Activated naive CD8-positive, alpha-beta T cell (primary cell): ENCODE data around the gene TMC8.

Experiments used
- H3K27ac Mint-ChIP-seq: one replicate; pipeline ENCODE4 v1.8.0; 2021; ENCODE audit warnings: mixed read lengths
- H3K27me3 Mint-ChIP-seq: one replicate; pipeline ENCODE4 v1.8.0; 2021; ENCODE audit warnings: mixed read lengths
- H3K36me3 Mint-ChIP-seq: one replicate; pipeline ENCODE4 v1.8.0; 2021; ENCODE audit warnings: mixed read lengths
- H3K4me1 Mint-ChIP-seq: one replicate; pipeline ENCODE4 v1.8.0; 2021; ENCODE audit warnings: low read depth, mixed read lengths
- H3K4me3 Mint-ChIP-seq: one replicate; pipeline ENCODE4 v1.8.0; 2021; ENCODE audit warnings: mild to moderate bottlenecking, mixed read lengths
- H3K9me3 Mint-ChIP-seq: one replicate; pipeline ENCODE4 v1.8.0; 2021; ENCODE audit warnings: low read depth, mixed read lengths

TMC8 gene

DNA sequence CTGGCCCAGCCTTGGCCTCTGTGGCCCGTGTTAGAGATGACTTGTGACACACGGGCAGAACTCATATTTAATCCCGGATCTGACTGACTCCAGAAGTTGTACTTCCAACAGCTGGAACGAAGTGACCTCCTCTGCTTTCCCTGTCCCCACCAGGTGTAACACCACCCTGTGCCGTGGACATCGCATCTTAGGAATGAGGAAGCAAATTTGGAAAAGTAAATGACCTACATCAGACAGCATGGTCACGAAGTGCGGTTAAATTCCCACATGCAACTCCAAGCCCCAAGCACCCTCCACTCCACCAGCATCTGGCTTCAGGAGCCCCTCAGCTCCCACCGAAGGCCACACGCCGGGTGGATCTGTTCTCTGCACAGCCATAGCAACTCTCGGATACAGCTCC, 53.3 kb downstream of the TMC8 start:
- Mint-ChIP-seq H3K27ac (no peak overlapping the region), H3K9me3 (no peaks in the 10 kb centered on the region), H3K4me3 (no peak overlapping the region), H3K4me1 (peaks cover 9% of the 10 kb centered on the region), H3K27me3 (no peaks in the 10 kb centered on the region), H3K36me3 (no peaks in the 10 kb centered on the region)

DNA sequence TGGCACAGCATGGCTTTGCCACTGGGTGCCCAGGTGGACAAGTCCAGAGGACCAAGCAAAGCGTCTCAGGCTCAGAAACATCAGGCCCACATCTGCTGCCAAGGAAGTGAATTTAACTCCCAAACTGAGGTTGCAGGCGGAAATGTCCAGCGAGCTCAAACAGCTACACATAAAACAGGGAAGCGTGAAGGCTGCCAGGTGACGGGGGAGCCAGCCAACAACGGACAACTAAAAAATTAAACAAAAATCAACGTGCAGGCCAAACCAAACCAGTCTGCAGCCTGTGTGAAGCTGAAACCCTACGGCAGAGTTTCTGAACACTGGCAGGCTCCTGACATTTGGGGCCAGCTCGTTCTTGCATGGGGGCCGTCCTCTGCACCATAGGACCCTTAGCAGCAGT, 53.8 kb downstream of the TMC8 start:
- no peaks in the 10 kb centered on the region for H3K9me3 Mint-ChIP-seq
- no peaks in the 10 kb centered on the region for H3K36me3 Mint-ChIP-seq
- no peaks in the 10 kb centered on the region for H3K27me3 Mint-ChIP-seq
- no peak overlapping the region for H3K4me3 Mint-ChIP-seq
- H3K4me1 Mint-ChIP-seq, result peaks cover 9% of the 10 kb centered on the region
- no peak overlapping the region for H3K27ac Mint-ChIP-seq

DNA sequence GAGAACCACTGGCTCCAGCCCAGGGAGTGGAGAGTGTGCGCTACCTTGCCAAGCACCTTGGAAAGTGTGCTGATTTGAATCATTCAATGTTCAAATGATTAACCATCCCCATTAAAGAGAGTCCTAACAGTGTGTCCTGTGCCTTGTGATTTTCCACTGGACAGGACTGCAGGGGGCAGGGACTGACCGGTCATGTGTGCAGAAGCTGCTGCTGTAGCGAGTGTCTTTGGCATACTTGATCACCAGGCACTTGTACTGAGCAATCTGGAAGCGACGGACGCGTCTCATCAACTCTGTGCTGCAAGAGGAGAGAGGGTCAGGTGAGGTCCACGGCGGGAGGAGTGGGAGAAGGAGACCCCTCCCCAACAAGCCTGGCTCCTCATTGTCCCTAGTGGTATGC, 54.3 kb downstream of the TMC8 start:
- Mint-ChIP-seq H3K36me3 (no peaks in the 10 kb centered on the region), H3K4me1 (peaks cover 9% of the 10 kb centered on the region), H3K4me3 (peak overlapping the region; percentile 1), H3K9me3 (no peaks in the 10 kb centered on the region), H3K27ac (no peak overlapping the region), H3K27me3 (no peaks in the 10 kb centered on the region)

DNA sequence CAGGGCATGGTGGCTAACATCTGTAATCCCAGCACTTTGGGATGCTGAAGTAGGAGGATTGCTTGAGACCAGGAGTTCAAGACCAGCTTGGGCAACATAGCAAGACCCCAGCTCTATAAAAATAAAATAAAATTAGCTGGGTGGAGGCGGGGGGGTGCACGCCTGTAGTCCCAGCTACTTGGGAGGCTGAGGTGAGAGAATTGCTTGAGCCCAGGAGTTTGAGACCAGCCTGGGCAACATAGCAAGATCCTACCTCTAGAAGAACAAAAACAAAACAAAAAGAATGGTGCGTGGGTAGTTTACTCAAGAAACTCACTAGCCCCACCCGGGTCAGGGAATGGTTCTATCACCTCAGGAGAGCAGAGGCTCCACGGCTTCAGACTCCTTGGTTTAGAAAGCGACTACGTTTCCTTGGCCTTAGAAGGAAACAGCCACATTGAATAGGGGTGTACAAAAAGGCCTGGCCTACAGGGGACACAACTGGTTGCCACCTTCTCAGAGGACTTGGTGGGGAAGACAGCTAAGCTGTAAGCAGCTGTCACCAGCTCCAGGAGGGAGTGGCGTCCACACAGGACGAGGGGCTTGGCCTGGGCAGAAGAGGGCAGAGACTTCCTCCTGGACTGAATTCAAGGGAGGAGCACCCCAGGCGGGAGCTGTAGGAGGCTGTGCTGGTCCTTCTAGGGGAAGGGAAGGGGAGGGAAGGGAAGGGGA, 55.6 kb downstream of the TMC8 start:
- Mint-ChIP-seq H3K27me3 (no peaks in the 10 kb centered on the region), H3K9me3 (no peaks in the 10 kb centered on the region), H3K4me3 (peak overlapping the region; percentile 80), H3K36me3 (no peaks in the 10 kb centered on the region), H3K27ac (peak overlapping the region; percentile 61), H3K4me1 (peaks cover 12% of the 10 kb centered on the region)

DNA sequence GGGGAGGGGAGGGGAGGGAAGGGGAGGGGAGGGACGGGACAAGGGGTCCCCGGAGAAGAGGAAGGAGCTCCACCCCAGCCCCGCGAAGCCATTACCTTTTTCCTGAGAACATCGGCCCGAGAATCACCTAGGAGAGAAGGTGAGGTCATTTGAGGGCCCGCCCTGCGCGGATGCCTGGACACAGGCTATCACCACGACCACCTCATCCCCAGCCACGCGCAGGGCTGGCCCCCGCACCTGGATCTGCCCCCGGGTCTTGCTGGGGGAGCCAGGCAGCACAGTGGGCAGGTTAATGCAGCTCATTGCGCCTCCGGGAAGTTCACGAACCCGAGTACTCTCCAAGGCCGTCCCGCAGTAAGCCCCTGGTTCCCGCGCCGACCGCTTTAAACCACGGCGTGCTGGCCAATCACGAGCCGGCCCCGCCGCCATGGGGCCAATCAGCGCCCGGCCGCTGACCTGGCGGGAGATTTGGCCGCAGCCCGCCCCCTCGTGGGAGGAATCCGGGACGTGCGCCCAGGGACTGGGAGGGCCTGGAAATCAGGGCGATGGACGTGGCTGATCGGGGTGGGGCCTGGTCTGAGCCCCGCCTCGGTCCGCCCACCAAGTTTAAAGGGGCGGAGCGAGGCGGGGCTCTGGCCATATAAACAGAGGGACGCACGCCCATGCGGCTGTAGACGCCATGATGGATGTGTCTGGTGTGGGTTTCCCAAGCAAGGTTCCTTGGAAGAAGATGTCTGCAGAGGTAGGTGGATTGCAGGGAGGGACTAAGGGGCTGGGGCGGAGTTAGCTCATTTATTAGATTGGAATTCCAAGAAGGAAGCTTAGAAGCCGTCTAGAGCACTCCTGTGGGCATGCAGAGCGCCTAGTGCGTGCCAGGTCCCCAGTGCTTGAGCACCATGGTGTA, 56.4 kb downstream of the TMC8 start, which contains the start of the genes AFMID and TK1:
TSS of gene AFMID (plus strand) at position 671 of the 904 bp plus-strand sequence. CDS start at position 680, 9 bp downstream.
TSS of gene TK1 (minus strand) at position 361 of the 904 bp plus-strand sequence. CDS start at position 303, 58 bp downstream.
- H3K27ac Mint-ChIP-seq, result peak within 1 kb of the TSS; percentile 64
- H3K4me1 Mint-ChIP-seq, result peaks cover 12% of the 10 kb centered on the region
- H3K4me3 Mint-ChIP-seq, result peak within 1 kb of the TSS; percentile 90
- H3K36me3 Mint-ChIP-seq, result no peaks in the 10 kb centered on the region
- no peaks in the 10 kb centered on the region for H3K9me3 Mint-ChIP-seq
- H3K27me3 Mint-ChIP-seq, result no peaks in the 10 kb centered on the region
